HepG2 (cell line): ENCODE data around the gene CISD3. TPM values are rescaled to one million over a fixed set of nuclear protein-coding genes. Genes with fewer than 3 reads are reported as not detected.
A peak's percentile ranks its signal among the peaks of the same experiment; 100 is the strongest.

Source experiments
- CENPBD1 ChIP-seq: sonication (generic); formaldehyde crosslinking; IDR thresholded peaks from 2 replicates; pipeline ENCODE4 v1.8.0; 2022; ENCODE audit warnings: missing genetic modification reagents, low read depth, mild to moderate bottlenecking, borderline replicate concordance
- E2F1 ChIP-seq: sonication (generic); formaldehyde crosslinking; IDR thresholded peaks from 2 replicates; pipeline ENCODE4 v1.5.0; 2020; ENCODE audit warnings: missing genetic modification reagents
- NFIC ChIP-seq: IDR thresholded peaks from 2 replicates; pipeline ENCODE4 v1.6.1; 2012; ENCODE audit warnings: mild to moderate bottlenecking, low read length, inconsistent platforms
- PPARG ChIP-seq: conservative IDR thresholded peaks from 2 replicates; pipeline ENCODE4 v1.6.1; 2016; ENCODE audit warnings: missing biosample characterization, missing genetic modification reagents
- SMARCC2 ChIP-seq: fragments of 450-650 bp; IDR thresholded peaks from 2 replicates; pipeline ENCODE4 v1.6.1; 2017; ENCODE audit warnings: antibody characterized with exemption, mild to moderate bottlenecking
- SPEN ChIP-seq: sonication (generic); formaldehyde crosslinking; IDR thresholded peaks from 2 replicates; pipeline ENCODE4 v1.5.1; 2020; ENCODE audit warnings: low read depth, mild to moderate bottlenecking, missing genetic modification reagents
- SYNCRIP ChIP-seq: fragments of 200-400 bp; formaldehyde crosslinking; IDR thresholded peaks from 2 replicates; pipeline ENCODE4 v1.6.1; 2018; ENCODE audit warnings: mild to moderate bottlenecking, low read depth, low read length; ENCODE audit not compliant: insufficient read depth
- ZNF280B ChIP-seq: sonication (generic); formaldehyde crosslinking; IDR thresholded peaks from 2 replicates; pipeline ENCODE4 v1.5.0; 2020; ENCODE audit warnings: missing genetic modification reagents, mild to moderate bottlenecking, borderline replicate concordance
- ZNF30 ChIP-seq: sonication (generic); formaldehyde crosslinking; IDR thresholded peaks from 2 replicates; pipeline ENCODE4 v1.5.0; 2020; ENCODE audit warnings: mild to moderate bottlenecking, missing genetic modification reagents
- ZNF414 ChIP-seq: sonication (generic); formaldehyde crosslinking; IDR thresholded peaks from 2 replicates; pipeline ENCODE4 v1.5.0; 2020; ENCODE audit warnings: missing genetic modification reagents
- ZNF589 ChIP-seq: sonication (generic); formaldehyde crosslinking; conservative IDR thresholded peaks from 2 replicates; pipeline ENCODE4 v1.8.0; 2022; ENCODE audit warnings: mild to moderate bottlenecking, moderate library complexity, missing genetic modification reagents
- ZNF616 ChIP-seq: sonication (generic); formaldehyde crosslinking; IDR thresholded peaks from 2 replicates; pipeline ENCODE4 v1.5.0; 2020; ENCODE audit warnings: low read depth, mild to moderate bottlenecking, missing genetic modification reagents
- ZNF724P ChIP-seq: sonication (generic); formaldehyde crosslinking; IDR thresholded peaks from 2 replicates; pipeline ENCODE4 v1.8.0; 2022; ENCODE audit warnings: missing genetic modification reagents, borderline replicate concordance
- ZNF878 ChIP-seq: sonication (generic); formaldehyde crosslinking; IDR thresholded peaks from 2 replicates; pipeline ENCODE4 v1.8.1; 2023; ENCODE audit warnings: mild to moderate bottlenecking, missing genetic modification reagents, moderate library complexity
- ZNF891 ChIP-seq: sonication (generic); formaldehyde crosslinking; IDR thresholded peaks from 2 replicates; pipeline ENCODE4 v1.5.0; 2020; ENCODE audit warnings: mild to moderate bottlenecking, missing genetic modification reagents
- polyA plus RNA-seq, 8 experiments: library from polyadenylated mRNA; depleted of rRNA in 3 of 8; stranded (reverse) in 7 of 8; unstranded in 1 of 8; fragments of >200 nt; fragmentation: Illumina TruSeq in 4 of 8; extraction: Trizol in 4 of 8; gene quantifications; 2 replicates each; pipeline versions ENCODE4 v1.2.1 to v1.2.3, GENCODE V29; 2011 to 2016; ENCODE audit warnings: low read depth in 4 of 8, missing spikeins in 1 of 8, mixed read lengths in 1 of 8; ENCODE audit not compliant: insufficient read depth in 1 of 8
- total RNA-seq, 5 experiments: library from RNA; depleted of rRNA; stranded (reverse); fragments of >200 nt; fragmentation: Illumina TruSeq; extraction: Trizol; gene quantifications; 2 replicates each; pipeline ENCODE4 v1.2.3, GENCODE V29; 2016; ENCODE audit warnings: low read depth in 1 of 5
- TF ChIP-seq, protein P1 (sequence below): sonication (generic); formaldehyde crosslinking; IDR thresholded peaks from 2 replicates; pipeline ENCODE4 v1.5.0; 2020; ENCODE audit warnings: mild to moderate bottlenecking, missing genetic modification reagents, moderate library complexity
- TF ChIP-seq, protein P2 (sequence below): sonication (generic); formaldehyde crosslinking; IDR thresholded peaks from 2 replicates; pipeline ENCODE4 v1.4.0; 2020; ENCODE audit warnings: mild to moderate bottlenecking, low read depth, missing genetic modification reagents
- TF ChIP-seq, protein P3 (sequence below): IDR thresholded peaks from 2 replicates; pipeline ENCODE4 v1.6.1; 2016; ENCODE audit warnings: mild to moderate bottlenecking

The CISD3 gene
- total and polyA plus RNA-seq, 2 of the 13 experiments (the other 11 are each of a cell fraction or from before 2014, with no cell fraction given) = 30.0 to 34.1 TPM

- TF ChIP-seq ZNF414 (CRISPR knock-in tag) = no peak; the same call in 1 of the 2 replicates
- TF ChIP-seq ZNF724P = peak; percentile 46; the same call in 1 of the 2 replicates
- peak; percentile 74; the same call in 1 of the 2 replicates for TF ChIP-seq E2F1 (CRISPR knock-in tag)
- peak; percentile 88 for TF ChIP-seq ZNF616
- TF ChIP-seq CENPBD1 (CRISPR knock-in tag) = 0 out of 2 replicates have a peak, but pooled peaks have one; percentile 89
- TF ChIP-seq SYNCRIP = no peak
- peak; percentile 65 for TF ChIP-seq ZNF891 (CRISPR knock-in tag)
- TF ChIP-seq SPEN (CRISPR knock-in tag) = peak; percentile 77
- TF ChIP-seq, protein P1, sequence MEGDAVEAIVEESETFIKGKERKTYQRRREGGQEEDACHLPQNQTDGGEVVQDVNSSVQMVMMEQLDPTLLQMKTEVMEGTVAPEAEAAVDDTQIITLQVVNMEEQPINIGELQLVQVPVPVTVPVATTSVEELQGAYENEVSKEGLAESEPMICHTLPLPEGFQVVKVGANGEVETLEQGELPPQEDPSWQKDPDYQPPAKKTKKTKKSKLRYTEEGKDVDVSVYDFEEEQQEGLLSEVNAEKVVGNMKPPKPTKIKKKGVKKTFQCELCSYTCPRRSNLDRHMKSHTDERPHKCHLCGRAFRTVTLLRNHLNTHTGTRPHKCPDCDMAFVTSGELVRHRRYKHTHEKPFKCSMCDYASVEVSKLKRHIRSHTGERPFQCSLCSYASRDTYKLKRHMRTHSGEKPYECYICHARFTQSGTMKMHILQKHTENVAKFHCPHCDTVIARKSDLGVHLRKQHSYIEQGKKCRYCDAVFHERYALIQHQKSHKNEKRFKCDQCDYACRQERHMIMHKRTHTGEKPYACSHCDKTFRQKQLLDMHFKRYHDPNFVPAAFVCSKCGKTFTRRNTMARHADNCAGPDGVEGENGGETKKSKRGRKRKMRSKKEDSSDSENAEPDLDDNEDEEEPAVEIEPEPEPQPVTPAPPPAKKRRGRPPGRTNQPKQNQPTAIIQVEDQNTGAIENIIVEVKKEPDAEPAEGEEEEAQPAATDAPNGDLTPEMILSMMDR (CRISPR knock-in tag) = peak; percentile 46
- TF ChIP-seq NFIC = no peak
- peak; percentile 13 for TF ChIP-seq PPARG (CRISPR knock-in tag)
- TF ChIP-seq ZNF589 = peak; percentile 84; the same call in 1 of the 2 replicates
- TF ChIP-seq ZNF280B = peak; percentile 76
- TF ChIP-seq ZNF30 (CRISPR knock-in tag) = no peak
- TF ChIP-seq, protein P2, sequence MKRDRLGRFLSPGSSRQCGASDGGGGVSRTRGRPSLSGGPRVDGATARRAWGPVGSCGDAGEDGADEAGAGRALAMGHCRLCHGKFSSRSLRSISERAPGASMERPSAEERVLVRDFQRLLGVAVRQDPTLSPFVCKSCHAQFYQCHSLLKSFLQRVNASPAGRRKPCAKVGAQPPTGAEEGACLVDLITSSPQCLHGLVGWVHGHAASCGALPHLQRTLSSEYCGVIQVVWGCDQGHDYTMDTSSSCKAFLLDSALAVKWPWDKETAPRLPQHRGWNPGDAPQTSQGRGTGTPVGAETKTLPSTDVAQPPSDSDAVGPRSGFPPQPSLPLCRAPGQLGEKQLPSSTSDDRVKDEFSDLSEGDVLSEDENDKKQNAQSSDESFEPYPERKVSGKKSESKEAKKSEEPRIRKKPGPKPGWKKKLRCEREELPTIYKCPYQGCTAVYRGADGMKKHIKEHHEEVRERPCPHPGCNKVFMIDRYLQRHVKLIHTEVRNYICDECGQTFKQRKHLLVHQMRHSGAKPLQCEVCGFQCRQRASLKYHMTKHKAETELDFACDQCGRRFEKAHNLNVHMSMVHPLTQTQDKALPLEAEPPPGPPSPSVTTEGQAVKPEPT = no peak
- TF ChIP-seq ZNF878 = peak; percentile 94
- TF ChIP-seq, protein P3, sequence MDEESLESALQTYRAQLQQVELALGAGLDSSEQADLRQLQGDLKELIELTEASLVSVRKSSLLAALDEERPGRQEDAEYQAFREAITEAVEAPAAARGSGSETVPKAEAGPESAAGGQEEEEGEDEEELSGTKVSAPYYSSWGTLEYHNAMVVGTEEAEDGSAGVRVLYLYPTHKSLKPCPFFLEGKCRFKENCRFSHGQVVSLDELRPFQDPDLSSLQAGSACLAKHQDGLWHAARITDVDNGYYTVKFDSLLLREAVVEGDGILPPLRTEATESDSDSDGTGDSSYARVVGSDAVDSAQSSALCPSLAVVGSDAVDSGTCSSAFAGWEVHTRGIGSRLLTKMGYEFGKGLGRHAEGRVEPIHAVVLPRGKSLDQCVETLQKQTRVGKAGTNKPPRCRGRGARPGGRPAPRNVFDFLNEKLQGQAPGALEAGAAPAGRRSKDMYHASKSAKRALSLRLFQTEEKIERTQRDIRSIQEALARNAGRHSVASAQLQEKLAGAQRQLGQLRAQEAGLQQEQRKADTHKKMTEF = peak; percentile 85; the same call in 1 of the 2 replicates
- no peak for TF ChIP-seq SMARCC2
Measured at GRCh38 chr17:38749223-38750043, 19.3 kb downstream of the CISD3 start (continued).
